ENCODE results near the gene FIZ1.

- TF ChIP-seq, protein P1, sequence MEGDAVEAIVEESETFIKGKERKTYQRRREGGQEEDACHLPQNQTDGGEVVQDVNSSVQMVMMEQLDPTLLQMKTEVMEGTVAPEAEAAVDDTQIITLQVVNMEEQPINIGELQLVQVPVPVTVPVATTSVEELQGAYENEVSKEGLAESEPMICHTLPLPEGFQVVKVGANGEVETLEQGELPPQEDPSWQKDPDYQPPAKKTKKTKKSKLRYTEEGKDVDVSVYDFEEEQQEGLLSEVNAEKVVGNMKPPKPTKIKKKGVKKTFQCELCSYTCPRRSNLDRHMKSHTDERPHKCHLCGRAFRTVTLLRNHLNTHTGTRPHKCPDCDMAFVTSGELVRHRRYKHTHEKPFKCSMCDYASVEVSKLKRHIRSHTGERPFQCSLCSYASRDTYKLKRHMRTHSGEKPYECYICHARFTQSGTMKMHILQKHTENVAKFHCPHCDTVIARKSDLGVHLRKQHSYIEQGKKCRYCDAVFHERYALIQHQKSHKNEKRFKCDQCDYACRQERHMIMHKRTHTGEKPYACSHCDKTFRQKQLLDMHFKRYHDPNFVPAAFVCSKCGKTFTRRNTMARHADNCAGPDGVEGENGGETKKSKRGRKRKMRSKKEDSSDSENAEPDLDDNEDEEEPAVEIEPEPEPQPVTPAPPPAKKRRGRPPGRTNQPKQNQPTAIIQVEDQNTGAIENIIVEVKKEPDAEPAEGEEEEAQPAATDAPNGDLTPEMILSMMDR (IDR thresholded peaks at IDR 0.05): no peak
- peak in 1 of 2 donors; percentile 20 for TF ChIP-seq POLR2A (IDR thresholded peaks at IDR 0.05)
Measured at GRCh38 chr19:55642153-55643002, 43.1 kb upstream of the FIZ1 start.

Data from heart left ventricle (tissue), 13 donors.